ENCODE data around the gene RIPK1.

DNA sequence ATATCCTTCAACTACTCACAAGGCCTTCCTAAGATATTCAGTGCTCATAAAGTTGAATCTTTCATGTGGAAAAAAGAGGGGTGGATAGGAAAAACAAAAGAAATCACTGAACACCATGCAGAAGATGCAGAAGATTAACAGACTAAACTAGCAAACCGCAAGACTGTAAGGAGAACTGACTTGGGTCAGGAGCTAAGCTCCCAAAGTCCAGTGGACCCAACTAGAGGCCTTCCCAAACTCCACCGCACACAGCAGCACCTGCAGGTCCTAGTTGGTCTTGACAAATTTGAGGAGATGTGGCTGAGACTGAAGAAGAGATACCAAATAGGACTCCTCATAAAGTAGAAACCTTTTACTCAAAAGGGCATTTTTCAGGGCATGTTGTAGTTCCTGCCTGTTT lies 3.3 kb downstream of the RIPK1 start:
- TF ChIP-seq, protein P1, sequence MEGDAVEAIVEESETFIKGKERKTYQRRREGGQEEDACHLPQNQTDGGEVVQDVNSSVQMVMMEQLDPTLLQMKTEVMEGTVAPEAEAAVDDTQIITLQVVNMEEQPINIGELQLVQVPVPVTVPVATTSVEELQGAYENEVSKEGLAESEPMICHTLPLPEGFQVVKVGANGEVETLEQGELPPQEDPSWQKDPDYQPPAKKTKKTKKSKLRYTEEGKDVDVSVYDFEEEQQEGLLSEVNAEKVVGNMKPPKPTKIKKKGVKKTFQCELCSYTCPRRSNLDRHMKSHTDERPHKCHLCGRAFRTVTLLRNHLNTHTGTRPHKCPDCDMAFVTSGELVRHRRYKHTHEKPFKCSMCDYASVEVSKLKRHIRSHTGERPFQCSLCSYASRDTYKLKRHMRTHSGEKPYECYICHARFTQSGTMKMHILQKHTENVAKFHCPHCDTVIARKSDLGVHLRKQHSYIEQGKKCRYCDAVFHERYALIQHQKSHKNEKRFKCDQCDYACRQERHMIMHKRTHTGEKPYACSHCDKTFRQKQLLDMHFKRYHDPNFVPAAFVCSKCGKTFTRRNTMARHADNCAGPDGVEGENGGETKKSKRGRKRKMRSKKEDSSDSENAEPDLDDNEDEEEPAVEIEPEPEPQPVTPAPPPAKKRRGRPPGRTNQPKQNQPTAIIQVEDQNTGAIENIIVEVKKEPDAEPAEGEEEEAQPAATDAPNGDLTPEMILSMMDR (IDR thresholded peaks at IDR 0.05; ENCODE audit: low read length): no peak
- TF ChIP-seq EZH2 (IDR thresholded peaks at IDR 0.05; ENCODE audit: borderline replicate concordance, low read length): no peak

Data from OCI-LY1 (cell line).